GM18867 (cell line): ENCODE results near the gene CNTNAP2.

Experiments
- ATAC-seq: cut with Tn5 transposase; IDR thresholded peaks from one replicate; pipeline ENCODE4 v1.9.1; 2021; ENCODE audit warnings: mild to moderate bottlenecking, moderate library complexity; ENCODE audit not compliant: unreplicated experiment

Gene CNTNAP2

GRCh38 chr7:147869456-147869855 is 1752.9 kb downstream of the CNTNAP2 start:
- no peak for ATAC-seq

- ATAC-seq: no peak
Measured at GRCh38 chr7:147878912-147879661, 1762.5 kb downstream of the CNTNAP2 start.

GRCh38 chr7:147885869-147886268 is 1769.3 kb downstream of the CNTNAP2 start:
- ATAC-seq: no peak

GRCh38 chr7:147894271-147894670 is 1777.7 kb downstream of the CNTNAP2 start:
- ATAC-seq: no peak

- ATAC-seq: no peak
Measured at GRCh38 chr7:147896121-147896520, 1779.5 kb downstream of the CNTNAP2 start.

GRCh38 chr7:147903536-147904218 is 1787.1 kb downstream of the CNTNAP2 start:
- ATAC-seq: no peak

- no peak for ATAC-seq
Measured at GRCh38 chr7:147904219-147904576, 1787.6 kb downstream of the CNTNAP2 start.

GRCh38 chr7:147909431-147910148 is 1793.0 kb downstream of the CNTNAP2 start:
- ATAC-seq: no peak

GRCh38 chr7:147911201-147911601 is 1794.6 kb downstream of the CNTNAP2 start:
- no peak for ATAC-seq

GRCh38 chr7:147912291-147912690 is 1795.7 kb downstream of the CNTNAP2 start:
- ATAC-seq: no peak

- ATAC-seq: no peak
Measured at GRCh38 chr7:147912946-147913638, 1796.5 kb downstream of the CNTNAP2 start.

- ATAC-seq: no peak
Measured at GRCh38 chr7:147915781-147916180, 1799.2 kb downstream of the CNTNAP2 start.

- no peak for ATAC-seq
Measured at GRCh38 chr7:147916573-147916972, 1800.0 kb downstream of the CNTNAP2 start.

- ATAC-seq: no peak
Measured at GRCh38 chr7:147923841-147924240, 1807.2 kb downstream of the CNTNAP2 start.

- no peak for ATAC-seq
Measured at GRCh38 chr7:147937428-147937827, 1820.8 kb downstream of the CNTNAP2 start.

GRCh38 chr7:147941381-147941780 is 1824.8 kb downstream of the CNTNAP2 start:
- no peak for ATAC-seq

- no peak for ATAC-seq
Measured at GRCh38 chr7:147944321-147944720, 1827.7 kb downstream of the CNTNAP2 start.

- ATAC-seq: no peak
Measured at GRCh38 chr7:147952918-147953317, 1836.3 kb downstream of the CNTNAP2 start.

- ATAC-seq: no peak
Measured at GRCh38 chr7:147968046-147968610, 1851.5 kb downstream of the CNTNAP2 start.

- ATAC-seq: no peak
Measured at GRCh38 chr7:147971606-147972110, 1855.1 kb downstream of the CNTNAP2 start.

GRCh38 chr7:147978201-147978600 is 1861.6 kb downstream of the CNTNAP2 start:
- no peak for ATAC-seq
